HG03159 (cell line): Measurements from ENCODE around the gene ANKRD44.

Experiments used
- ATAC-seq: cut with Tn5 transposase; IDR thresholded peaks from one replicate; pipeline ENCODE4 v1.9.1; 2021; ENCODE audit warnings: mild to moderate bottlenecking, moderate library complexity; ENCODE audit not compliant: unreplicated experiment

Gene ANKRD44

GRCh38 chr2:197210430-197210829, 100.2 kb downstream of the ANKRD44 start:
- no peak for ATAC-seq

- peak; percentile 32 for ATAC-seq
These were observed 100.7 kb downstream of the ANKRD44 start for GRCh38 chr2:197209742-197210408.

- ATAC-seq, result no peak
These were observed 101.3 kb downstream of the ANKRD44 start for GRCh38 chr2:197209246-197209645.

GRCh38 chr2:197208841-197209240, 101.7 kb downstream of the ANKRD44 start:
- ATAC-seq, result no peak

- no peak for ATAC-seq
These were observed 102.6 kb downstream of the ANKRD44 start for GRCh38 chr2:197208024-197208423.

GRCh38 chr2:197207598-197207997, 103.0 kb downstream of the ANKRD44 start:
- no peak for ATAC-seq

GRCh38 chr2:197207106-197207505, 103.5 kb downstream of the ANKRD44 start:
- no peak for ATAC-seq

- ATAC-seq, result peak; percentile 76
These were observed 104.9 kb downstream of the ANKRD44 start for GRCh38 chr2:197205585-197206215.

- no peak for ATAC-seq
These were observed 105.9 kb downstream of the ANKRD44 start for GRCh38 chr2:197204519-197205250.

- no peak for ATAC-seq
These were observed 108.7 kb downstream of the ANKRD44 start for GRCh38 chr2:197201874-197202273.

- no peak for ATAC-seq
These were observed 109.9 kb downstream of the ANKRD44 start for GRCh38 chr2:197200762-197201058.

- no peak for ATAC-seq
These were observed 110.4 kb downstream of the ANKRD44 start for GRCh38 chr2:197200051-197200761.

GRCh38 chr2:197198890-197199289, 111.7 kb downstream of the ANKRD44 start:
- ATAC-seq, result peak; percentile 99

- no peak for ATAC-seq
These were observed 112.7 kb downstream of the ANKRD44 start for GRCh38 chr2:197197895-197198311.

- no peak for ATAC-seq
These were observed 113.9 kb downstream of the ANKRD44 start for GRCh38 chr2:197196541-197197180.

GRCh38 chr2:197195518-197195917, 115.1 kb downstream of the ANKRD44 start:
- ATAC-seq, result no peak

GRCh38 chr2:197191940-197192322, 118.6 kb downstream of the ANKRD44 start:
- ATAC-seq, result peak; percentile 66

GRCh38 chr2:197191177-197191939, 119.2 kb downstream of the ANKRD44 start:
- ATAC-seq, result no peak

GRCh38 chr2:197190100-197190432, 120.5 kb downstream of the ANKRD44 start:
- ATAC-seq, result no peak

- ATAC-seq, result no peak
These were observed 121.0 kb downstream of the ANKRD44 start for GRCh38 chr2:197189426-197190099.
